ENCODE data around the gene GALNTL6. TPM values are rescaled to one million over a fixed set of nuclear protein-coding genes. Genes with fewer than 3 reads are reported as not detected.

Gene GALNTL6
- total RNA-seq, 1 experiment from 2014 or later, result not detected

GRCh38 chr4:172207258-172207657, 394.1 kb downstream of the GALNTL6 start:
- DNase-seq (ENCODE audit: low spot score), result no peak

- no peak for DNase-seq (ENCODE audit: low spot score)
These were observed 394.7 kb downstream of the GALNTL6 start for GRCh38 chr4:172207886-172208285.

- no peak for DNase-seq (ENCODE audit: low spot score)
These were observed 407.5 kb downstream of the GALNTL6 start for GRCh38 chr4:172220679-172221078.

- no peak for DNase-seq (ENCODE audit: low spot score)
These were observed 412.3 kb downstream of the GALNTL6 start for GRCh38 chr4:172225457-172225856.

GRCh38 chr4:172232966-172233365, 419.8 kb downstream of the GALNTL6 start:
- DNase-seq (ENCODE audit: low spot score), result no peak

GRCh38 chr4:172243551-172243950, 430.3 kb downstream of the GALNTL6 start:
- no peak for DNase-seq (ENCODE audit: low spot score)

GRCh38 chr4:172245516-172245915, 432.3 kb downstream of the GALNTL6 start:
- no peak for DNase-seq (ENCODE audit: low spot score)

GRCh38 chr4:172253409-172253808, 440.2 kb downstream of the GALNTL6 start:
- no peak for DNase-seq (ENCODE audit: low spot score)

- no peak for DNase-seq (ENCODE audit: low spot score)
These were observed 443.6 kb downstream of the GALNTL6 start for GRCh38 chr4:172256820-172257219.

- peak; percentile 21 for DNase-seq (ENCODE audit: low spot score)
These were observed 457.2 kb downstream of the GALNTL6 start for GRCh38 chr4:172270397-172270796.

GRCh38 chr4:172287117-172287516, 473.9 kb downstream of the GALNTL6 start:
- no peak for DNase-seq (ENCODE audit: low spot score)

GRCh38 chr4:172305698-172306097, 492.5 kb downstream of the GALNTL6 start:
- DNase-seq (ENCODE audit: low spot score), result no peak

GRCh38 chr4:172308078-172308477, 494.9 kb downstream of the GALNTL6 start:
- no peak for DNase-seq (ENCODE audit: low spot score)

GRCh38 chr4:172311682-172312081, 498.5 kb downstream of the GALNTL6 start:
- DNase-seq (ENCODE audit: low spot score), result no peak

- DNase-seq (ENCODE audit: low spot score), result no peak
These were observed 510.1 kb downstream of the GALNTL6 start for GRCh38 chr4:172323288-172323687.

GRCh38 chr4:172344308-172344938, 531.2 kb downstream of the GALNTL6 start:
- no peak for DNase-seq (ENCODE audit: low spot score)

GRCh38 chr4:172348426-172348825, 535.2 kb downstream of the GALNTL6 start:
- no peak for DNase-seq (ENCODE audit: low spot score)

GRCh38 chr4:172352356-172352755, 539.2 kb downstream of the GALNTL6 start:
- DNase-seq (ENCODE audit: low spot score), result no peak

GRCh38 chr4:172356016-172356415, 542.8 kb downstream of the GALNTL6 start:
- DNase-seq (ENCODE audit: low spot score), result no peak

- DNase-seq (ENCODE audit: low spot score), result no peak
These were observed 543.9 kb downstream of the GALNTL6 start for GRCh38 chr4:172357006-172357540.

GRCh38 chr4:172362569-172362968, 549.4 kb downstream of the GALNTL6 start:
- no peak for DNase-seq (ENCODE audit: low spot score)

GRCh38 chr4:172369471-172369959, 556.3 kb downstream of the GALNTL6 start:
- no peak for DNase-seq (ENCODE audit: low spot score)

- no peak for DNase-seq (ENCODE audit: low spot score)
These were observed 564.4 kb downstream of the GALNTL6 start for GRCh38 chr4:172377486-172378140.
